Mesothelial cell of epicardium (in vitro differentiated cells): Measurements from ENCODE around the gene CLN5. TPM values are rescaled to one million over a fixed set of nuclear protein-coding genes. Genes with fewer than 3 reads are reported as not detected.

Experiments
- DNase-seq, 2 experiments: peaks; one replicate each; pipeline ENCODE4 v3.0.0; 2021; ENCODE audit warnings: low spot score in 2 of 2; ENCODE audit not compliant: unreplicated experiment in 2 of 2
- H3K27ac Mint-ChIP-seq: 2 replicates; pipeline ENCODE4 v1.8.0; 2021; ENCODE audit warnings: mixed read lengths
- H3K27me3 Mint-ChIP-seq: 2 replicates; pipeline ENCODE4 v1.8.0; 2021; ENCODE audit warnings: low read depth, mixed read lengths
- H3K36me3 Mint-ChIP-seq: 2 replicates; pipeline ENCODE4 v1.8.0; 2021; ENCODE audit warnings: mixed read lengths
- H3K4me1 Mint-ChIP-seq: 2 replicates; pipeline ENCODE4 v1.8.0; 2021; ENCODE audit warnings: mixed read lengths
- H3K4me3 Mint-ChIP-seq: 2 replicates; pipeline ENCODE4 v1.8.0; 2021; ENCODE audit warnings: mild to moderate bottlenecking, moderate library complexity, mixed read lengths
- H3K9me3 Mint-ChIP-seq: 2 replicates; pipeline ENCODE4 v1.8.0; 2021; ENCODE audit warnings: mixed read lengths
- total RNA-seq: library from RNA; stranded (reverse); gene quantifications from 3 replicates; pipeline ENCODE4 v1.2.1, GENCODE V29; 2021
- TF ChIP-seq, protein P1 (sequence below): fragments of 200-600 bp; sonication (generic); IDR thresholded peaks from one replicate; pipeline ENCODE4 v1.5.0; 2021; ENCODE audit warnings: antibody characterized with exemption; ENCODE audit not compliant: unreplicated experiment

Gene CLN5
- total RNA-seq, 1 donor from 2014 or later = 26.6 TPM

DNA sequence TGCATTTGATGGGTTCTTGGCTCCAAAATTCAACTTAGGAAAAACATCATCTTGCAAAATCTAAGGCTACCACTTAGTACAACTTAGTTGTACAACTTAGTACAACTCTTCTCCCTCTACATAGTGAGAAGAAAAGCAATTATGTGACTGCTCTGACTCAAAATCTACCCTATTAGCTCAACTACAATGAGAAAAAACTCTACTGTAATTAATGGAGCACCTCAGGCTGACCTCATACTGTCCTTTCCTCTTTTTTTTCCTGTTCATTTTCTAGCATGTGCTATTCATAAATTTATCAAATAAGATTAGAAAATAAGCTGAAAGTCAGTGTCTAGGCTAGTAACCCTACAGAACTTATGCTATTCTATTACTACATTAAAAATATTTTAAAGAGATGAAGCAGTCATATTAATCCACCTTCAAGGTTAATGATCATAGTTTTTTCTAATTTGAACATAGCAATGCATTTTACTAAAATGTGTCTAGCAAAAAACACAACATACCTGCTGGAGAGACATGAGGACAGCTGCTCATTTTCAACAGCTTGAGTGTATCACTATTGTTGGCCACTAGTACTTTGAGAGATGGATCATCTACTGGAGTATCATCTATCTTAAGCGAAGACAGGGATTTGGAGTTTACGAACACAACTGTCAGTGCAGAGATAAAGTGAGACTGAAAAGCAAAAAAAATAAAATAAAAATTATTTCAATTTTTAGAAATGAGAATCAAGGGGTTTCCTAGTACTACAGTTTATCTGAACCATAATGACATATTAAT, 23.2 kb downstream of the CLN5 start:
- H3K27me3 Mint-ChIP-seq = no peaks in the 10 kb centered on the region
- no peak overlapping the region for H3K4me3 Mint-ChIP-seq
- no peaks in the 10 kb centered on the region for H3K4me1 Mint-ChIP-seq
- no peak overlapping the region for H3K27ac Mint-ChIP-seq
- H3K9me3 Mint-ChIP-seq = no peaks in the 10 kb centered on the region
- TF ChIP-seq, protein P1, sequence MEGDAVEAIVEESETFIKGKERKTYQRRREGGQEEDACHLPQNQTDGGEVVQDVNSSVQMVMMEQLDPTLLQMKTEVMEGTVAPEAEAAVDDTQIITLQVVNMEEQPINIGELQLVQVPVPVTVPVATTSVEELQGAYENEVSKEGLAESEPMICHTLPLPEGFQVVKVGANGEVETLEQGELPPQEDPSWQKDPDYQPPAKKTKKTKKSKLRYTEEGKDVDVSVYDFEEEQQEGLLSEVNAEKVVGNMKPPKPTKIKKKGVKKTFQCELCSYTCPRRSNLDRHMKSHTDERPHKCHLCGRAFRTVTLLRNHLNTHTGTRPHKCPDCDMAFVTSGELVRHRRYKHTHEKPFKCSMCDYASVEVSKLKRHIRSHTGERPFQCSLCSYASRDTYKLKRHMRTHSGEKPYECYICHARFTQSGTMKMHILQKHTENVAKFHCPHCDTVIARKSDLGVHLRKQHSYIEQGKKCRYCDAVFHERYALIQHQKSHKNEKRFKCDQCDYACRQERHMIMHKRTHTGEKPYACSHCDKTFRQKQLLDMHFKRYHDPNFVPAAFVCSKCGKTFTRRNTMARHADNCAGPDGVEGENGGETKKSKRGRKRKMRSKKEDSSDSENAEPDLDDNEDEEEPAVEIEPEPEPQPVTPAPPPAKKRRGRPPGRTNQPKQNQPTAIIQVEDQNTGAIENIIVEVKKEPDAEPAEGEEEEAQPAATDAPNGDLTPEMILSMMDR = no peak
- peaks cover 48% of the 10 kb centered on the region for H3K36me3 Mint-ChIP-seq
- DNase-seq = no peak

- H3K27ac Mint-ChIP-seq = no peak overlapping the region
- TF ChIP-seq, protein P1 = no peak
- DNase-seq = no peak
- no peaks in the 10 kb centered on the region for H3K27me3 Mint-ChIP-seq
- peaks cover 3% of the 10 kb centered on the region for H3K4me1 Mint-ChIP-seq
- peaks cover 39% of the 10 kb centered on the region for H3K36me3 Mint-ChIP-seq
- no peaks in the 10 kb centered on the region for H3K9me3 Mint-ChIP-seq
- H3K4me3 Mint-ChIP-seq = no peak overlapping the region
Observed at GRCh38 chr13:77016251-77016812, 24.5 kb downstream of the CLN5 start.

DNA sequence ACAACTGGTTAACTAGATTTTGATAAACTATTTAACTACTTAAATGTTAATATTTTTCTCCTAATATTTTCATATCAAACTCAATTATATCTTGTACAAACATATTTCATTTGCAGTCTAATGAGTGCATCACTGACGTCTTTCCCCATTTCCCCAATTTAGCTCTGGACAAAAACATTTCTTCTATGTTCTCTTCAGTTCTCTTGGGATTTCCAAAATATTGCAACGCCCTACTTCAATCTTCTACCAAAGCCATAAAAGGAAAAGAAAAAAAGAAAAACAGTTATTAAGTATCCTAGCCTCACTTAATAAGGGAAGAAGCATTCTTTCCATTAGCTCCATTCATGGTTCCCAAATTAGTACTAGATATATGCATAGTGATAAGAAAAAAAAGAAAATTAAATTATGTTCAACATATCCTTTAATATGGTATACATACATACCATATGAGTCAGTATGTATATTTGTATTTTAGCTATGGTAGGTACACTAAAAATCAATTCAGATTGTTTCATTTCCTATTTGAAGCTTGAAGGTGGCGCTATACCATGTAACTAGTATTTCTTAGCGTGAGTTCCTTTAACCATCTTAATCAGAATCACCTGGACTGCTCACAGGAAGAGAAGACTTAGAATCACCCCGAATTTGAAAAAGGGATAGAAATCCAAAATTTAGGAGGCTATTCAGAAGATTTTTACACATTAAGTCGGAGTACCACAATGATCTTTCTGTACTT, 25.2 kb downstream of the CLN5 start:
- Mint-ChIP-seq H3K9me3 (no peaks in the 10 kb centered on the region), H3K4me1 (peaks cover 7% of the 10 kb centered on the region), H3K4me3 (no peak overlapping the region), H3K27ac (no peak overlapping the region), H3K36me3 (peaks cover 34% of the 10 kb centered on the region), H3K27me3 (no peaks in the 10 kb centered on the region)
- no peak for DNase-seq
- TF ChIP-seq, protein P1 = no peak

GRCh38 chr13:77019756-77020155, 27.9 kb downstream of the CLN5 start:
- no peak for DNase-seq
- TF ChIP-seq, protein P1 = no peak
- peaks cover 33% of the 10 kb centered on the region for H3K4me1 Mint-ChIP-seq
- no peaks in the 10 kb centered on the region for H3K9me3 Mint-ChIP-seq
- no peak overlapping the region for H3K4me3 Mint-ChIP-seq
- H3K27me3 Mint-ChIP-seq = no peaks in the 10 kb centered on the region
- H3K27ac Mint-ChIP-seq = no peak overlapping the region
- H3K36me3 Mint-ChIP-seq = peaks cover 13% of the 10 kb centered on the region

DNA sequence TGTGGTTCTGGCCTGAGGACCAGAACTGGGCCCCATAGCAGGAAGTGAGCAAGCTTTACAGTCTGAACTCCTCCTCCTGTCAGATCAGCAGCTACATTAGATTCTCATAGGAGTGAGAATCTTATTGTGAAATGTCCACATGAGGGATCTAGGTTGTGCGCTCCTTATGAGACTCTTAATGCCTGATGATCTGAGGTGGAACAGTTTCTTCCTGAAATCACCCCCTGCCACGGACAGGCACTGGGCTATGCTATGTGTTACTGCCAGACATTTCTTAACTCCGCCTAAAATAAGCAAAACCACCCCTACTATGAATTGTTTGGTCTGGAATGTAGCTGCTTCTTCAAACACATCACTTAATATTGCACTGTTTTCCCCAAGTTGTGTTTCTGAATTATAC, 30.5 kb downstream of the CLN5 start:
- H3K9me3 Mint-ChIP-seq = no peaks in the 10 kb centered on the region
- DNase-seq = no peak
- H3K27me3 Mint-ChIP-seq = no peaks in the 10 kb centered on the region
- H3K4me1 Mint-ChIP-seq = peaks cover 49% of the 10 kb centered on the region
- H3K4me3 Mint-ChIP-seq = no peak overlapping the region
- H3K36me3 Mint-ChIP-seq = peaks cover under 1% of the 10 kb centered on the region
- no peak overlapping the region for H3K27ac Mint-ChIP-seq
- TF ChIP-seq, protein P1 = no peak
